SU-DHL-6 (cell line): ENCODE data around the gene LIN28B.

Source experiments
- H2AFZ ChIP-seq: fragments of 200-600 bp; sonication (generic); 2 replicates; pipeline ENCODE4 v1.6.1; 2014; ENCODE audit warnings: low read depth, mild to moderate bottlenecking, moderate library complexity, mixed read lengths, antibody characterized with exemption, low read length; ENCODE audit not compliant: severe bottlenecking
- H3F3A ChIP-seq: fragments of 200-600 bp; shearing (Covaris generic); 2 replicates; pipeline ENCODE4 v1.6.0; 2016; ENCODE audit warnings: antibody characterized with exemption, mild to moderate bottlenecking; ENCODE audit not compliant: insufficient read depth
- H3K27ac ChIP-seq: fragments of 200-600 bp; sonication (generic); 2 replicates; pipeline ENCODE4 v1.5.1; 2016; ENCODE audit warnings: low read depth, mild to moderate bottlenecking, low read length, moderate library complexity, mixed read lengths
- H3K27me3 ChIP-seq: fragments of 200-600 bp; sonication (generic), shearing (Covaris generic); 2 replicates; pipeline ENCODE4 v1.6.0; 2014; ENCODE audit warnings: mild to moderate bottlenecking, low read length
- H3K36me3 ChIP-seq: fragments of 200-600 bp; sonication (generic); 2 replicates; pipeline ENCODE4 v1.6.1; 2014; ENCODE audit warnings: mild to moderate bottlenecking, low read length, mixed read lengths
- H3K4me2 ChIP-seq: fragments of 300-600, 200-600 bp; shearing (Covaris generic), sonication (generic); 2 replicates; pipeline ENCODE4 v1.6.0; 2014; ENCODE audit warnings: low read length, low read depth, mild to moderate bottlenecking; ENCODE audit not compliant: poor library complexity, severe bottlenecking
- H3K4me3 ChIP-seq: fragments of 200-600 bp; sonication (generic); 2 replicates; pipeline ENCODE4 v1.5.1; 2014; ENCODE audit warnings: antibody characterized with exemption, low read length, mild to moderate bottlenecking, mixed read lengths; ENCODE audit not compliant: insufficient read depth, poor library complexity, severe bottlenecking
- H3K79me2 ChIP-seq: fragments of 200-600 bp; sonication (generic); 2 replicates; pipeline ENCODE4 v1.6.1; 2014; ENCODE audit warnings: mild to moderate bottlenecking, low read length, moderate library complexity; ENCODE audit not compliant: insufficient read depth
- H3K9ac ChIP-seq: fragments of 200-600 bp; sonication (generic); 2 replicates; pipeline ENCODE4 v1.7.0; 2014; ENCODE audit warnings: mild to moderate bottlenecking, low read length
- H3K9me2 ChIP-seq: fragments of 200-600 bp; sonication (generic); replicated peaks from 2 replicates; pipeline ENCODE4 v1.6.1; 2014; ENCODE audit warnings: low read length; ENCODE audit not compliant: insufficient read depth
- H3K9me3 ChIP-seq: fragments of 200-600 bp; sonication (generic); 2 replicates; pipeline ENCODE4 v1.6.1; 2014; ENCODE audit warnings: low read length, mixed read lengths; ENCODE audit not compliant: insufficient read depth
- H4K20me1 ChIP-seq: fragments of 200-600 bp; sonication (generic); 2 replicates; pipeline ENCODE4 v1.6.1; 2014; ENCODE audit warnings: low read depth, mild to moderate bottlenecking, antibody characterized with exemption, low read length, moderate library complexity, mixed read lengths
- EZH2phosphoT487 ChIP-seq: fragments of 200-600 bp; sonication (generic), shearing (Covaris generic); conservative IDR thresholded peaks from 2 replicates; pipeline ENCODE4 v1.6.1; 2018; ENCODE audit warnings: mild to moderate bottlenecking, antibody characterized with exemption, low read length, moderate library complexity, mixed read lengths
- TF ChIP-seq, protein P1 (sequence below): fragments of 200-600 bp; sonication (generic); IDR thresholded peaks from one replicate; pipeline ENCODE4 v1.5.1; 2017; ENCODE audit warnings: antibody characterized with exemption, mild to moderate bottlenecking, low read length, moderate library complexity; ENCODE audit not compliant: insufficient read depth, poor library complexity, severe bottlenecking

The LIN28B gene, protein sequence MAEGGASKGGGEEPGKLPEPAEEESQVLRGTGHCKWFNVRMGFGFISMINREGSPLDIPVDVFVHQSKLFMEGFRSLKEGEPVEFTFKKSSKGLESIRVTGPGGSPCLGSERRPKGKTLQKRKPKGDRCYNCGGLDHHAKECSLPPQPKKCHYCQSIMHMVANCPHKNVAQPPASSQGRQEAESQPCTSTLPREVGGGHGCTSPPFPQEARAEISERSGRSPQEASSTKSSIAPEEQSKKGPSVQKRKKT

DNA sequence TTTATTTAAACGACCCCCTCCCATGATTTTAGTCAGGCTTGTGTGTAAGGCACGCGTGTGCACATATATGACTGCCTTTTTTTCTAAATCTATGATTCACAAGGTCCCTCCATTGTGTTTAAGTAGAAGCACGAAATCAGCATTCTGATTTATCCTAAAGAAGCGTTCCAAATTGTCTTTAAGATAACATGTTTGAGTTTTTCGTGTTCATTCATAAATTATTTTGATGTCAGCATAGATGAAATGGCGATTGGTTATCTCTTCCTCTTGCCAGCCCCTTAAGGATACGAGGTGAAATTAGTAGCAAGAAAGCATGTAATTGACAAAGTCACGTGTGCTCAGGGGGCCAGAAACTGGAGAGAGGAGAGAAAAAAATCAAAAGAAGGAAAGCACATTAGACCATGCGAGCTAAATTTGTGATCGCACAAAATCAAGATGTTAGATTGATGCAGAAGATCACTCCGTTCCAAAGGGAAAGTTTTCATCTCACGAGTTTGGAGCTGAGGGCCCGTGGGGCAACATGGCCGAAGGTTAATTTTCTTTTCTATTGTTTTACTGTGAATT, at the start of gene LIN28B:
LIN28B (plus strand) TSS at position 377 of the 564 bp plus-strand sequence; CDS start at position 521, 144 bp downstream.
- no peak within 1 kb of the TSS for H3K4me2 ChIP-seq
- H3K27ac ChIP-seq, result no peak within 1 kb of the TSS
- no peaks in the 10 kb centered on the region for H3F3A ChIP-seq
- H3K4me3 ChIP-seq, result no peak within 1 kb of the TSS
- no peak within 1 kb of the TSS for H2AFZ ChIP-seq
- no peaks in the 10 kb centered on the region for H3K36me3 ChIP-seq
- no peaks in the 10 kb centered on the region for H3K79me2 ChIP-seq
- TF ChIP-seq EZH2phosphoT487, result no peak
- TF ChIP-seq, protein P1, sequence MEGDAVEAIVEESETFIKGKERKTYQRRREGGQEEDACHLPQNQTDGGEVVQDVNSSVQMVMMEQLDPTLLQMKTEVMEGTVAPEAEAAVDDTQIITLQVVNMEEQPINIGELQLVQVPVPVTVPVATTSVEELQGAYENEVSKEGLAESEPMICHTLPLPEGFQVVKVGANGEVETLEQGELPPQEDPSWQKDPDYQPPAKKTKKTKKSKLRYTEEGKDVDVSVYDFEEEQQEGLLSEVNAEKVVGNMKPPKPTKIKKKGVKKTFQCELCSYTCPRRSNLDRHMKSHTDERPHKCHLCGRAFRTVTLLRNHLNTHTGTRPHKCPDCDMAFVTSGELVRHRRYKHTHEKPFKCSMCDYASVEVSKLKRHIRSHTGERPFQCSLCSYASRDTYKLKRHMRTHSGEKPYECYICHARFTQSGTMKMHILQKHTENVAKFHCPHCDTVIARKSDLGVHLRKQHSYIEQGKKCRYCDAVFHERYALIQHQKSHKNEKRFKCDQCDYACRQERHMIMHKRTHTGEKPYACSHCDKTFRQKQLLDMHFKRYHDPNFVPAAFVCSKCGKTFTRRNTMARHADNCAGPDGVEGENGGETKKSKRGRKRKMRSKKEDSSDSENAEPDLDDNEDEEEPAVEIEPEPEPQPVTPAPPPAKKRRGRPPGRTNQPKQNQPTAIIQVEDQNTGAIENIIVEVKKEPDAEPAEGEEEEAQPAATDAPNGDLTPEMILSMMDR, result no peak
- no peaks in the 10 kb centered on the region for H3K9me3 ChIP-seq
- no peak within 1 kb of the TSS for H3K9ac ChIP-seq
- H3K27me3 ChIP-seq, result no peaks in the 10 kb centered on the region
- no peaks in the 10 kb centered on the region for H3K9me2 ChIP-seq
- no peaks in the 10 kb centered on the region for H4K20me1 ChIP-seq

DNA sequence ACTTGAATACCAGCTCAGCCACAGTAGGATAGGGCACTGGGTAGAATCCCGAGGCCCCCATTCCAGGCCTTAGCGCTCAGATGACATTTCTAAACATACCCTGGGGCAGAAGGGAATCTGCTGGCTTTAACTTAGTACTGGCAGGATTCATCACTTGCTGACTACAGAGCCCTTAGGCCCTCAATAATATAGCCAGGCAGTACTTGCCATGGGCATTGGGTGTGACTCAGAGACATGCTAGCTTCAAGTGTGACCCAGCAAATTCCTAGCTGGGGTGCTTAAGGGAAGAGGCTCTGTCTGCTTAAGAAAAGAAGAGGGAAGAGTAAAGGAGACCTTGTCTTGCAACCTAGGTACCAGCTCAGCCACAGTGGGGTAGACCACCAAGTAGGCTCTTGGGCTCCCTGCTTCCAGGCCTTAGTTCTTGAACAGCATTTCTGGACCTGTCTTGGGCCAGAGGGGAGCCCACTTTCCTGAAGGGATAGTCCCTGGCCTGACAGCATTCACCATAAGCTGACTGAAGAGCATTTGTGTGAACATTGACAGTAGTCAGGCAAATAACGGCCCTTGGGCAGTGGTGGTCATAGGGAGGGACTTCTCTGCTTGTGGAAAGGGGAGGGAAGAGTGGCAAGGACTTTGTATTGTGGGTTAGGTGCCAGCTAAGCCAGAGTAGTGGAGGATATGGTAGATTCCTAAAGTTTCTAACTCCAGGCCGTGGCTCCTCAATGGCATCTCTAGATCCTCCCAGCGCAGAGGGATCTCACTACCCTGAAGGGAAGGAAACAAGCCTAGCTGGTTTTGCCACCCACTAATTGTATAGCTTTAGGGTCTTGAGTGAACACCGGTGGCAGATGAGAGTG, 48.6 kb upstream of the LIN28B start:
- Histone ChIP-seq H3K9me2 (no peaks in the 10 kb centered on the region), H3K4me3 (no peak overlapping the region), H3K9me3 (no peaks in the 10 kb centered on the region), H3K79me2 (no peaks in the 10 kb centered on the region), H3K36me3 (no peaks in the 10 kb centered on the region), H3K4me2 (no peak overlapping the region), H3F3A (no peaks in the 10 kb centered on the region), H3K9ac (no peak overlapping the region), H4K20me1 (no peaks in the 10 kb centered on the region), H3K27me3 (no peaks in the 10 kb centered on the region), H3K27ac (no peak overlapping the region), H2AFZ (no peak overlapping the region)
- TF ChIP-seq EZH2phosphoT487, result no peak
- TF ChIP-seq, protein P1, result no peak

DNA sequence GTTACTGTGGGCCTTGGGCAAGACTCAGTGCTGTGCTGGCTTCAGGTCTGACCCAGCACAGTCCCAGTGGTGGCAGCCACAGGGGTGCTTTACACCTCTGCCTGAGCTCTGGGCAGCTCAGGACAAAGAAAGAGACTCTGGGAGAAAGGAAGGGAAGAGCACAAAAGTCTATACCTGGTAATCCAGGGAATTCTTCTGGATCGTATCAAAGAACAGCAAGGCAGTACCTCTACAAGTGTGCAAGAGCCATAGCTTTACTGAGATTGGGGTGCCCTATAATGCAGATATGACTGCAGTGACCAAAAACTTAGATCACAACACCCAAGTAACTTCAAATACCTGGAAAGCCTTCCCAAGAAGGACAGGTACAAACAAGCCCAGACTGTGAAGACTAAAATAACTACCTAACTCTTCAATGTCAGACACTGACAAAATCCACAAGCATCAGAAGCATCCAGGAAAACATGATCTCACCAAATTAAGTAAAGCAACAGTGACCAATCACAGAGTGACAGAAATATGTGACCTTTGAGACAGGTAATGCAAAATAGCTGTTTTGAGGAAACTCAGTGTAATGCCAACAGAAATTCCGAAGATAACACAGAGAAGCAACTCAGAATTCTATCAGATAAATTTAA, 47.9 kb upstream of the LIN28B start:
- Histone ChIP-seq H3K27me3 (no peaks in the 10 kb centered on the region), H3K4me3 (no peak overlapping the region), H2AFZ (no peak overlapping the region), H3K9me3 (no peaks in the 10 kb centered on the region), H3K27ac (no peak overlapping the region), H3K36me3 (no peaks in the 10 kb centered on the region), H3K79me2 (no peaks in the 10 kb centered on the region), H3K4me2 (no peak overlapping the region), H3K9ac (no peak overlapping the region), H3K9me2 (no peaks in the 10 kb centered on the region), H4K20me1 (no peaks in the 10 kb centered on the region), H3F3A (no peaks in the 10 kb centered on the region)
- TF ChIP-seq, protein P1, result no peak
- TF ChIP-seq EZH2phosphoT487, result no peak
